GM06990 (cell line): ENCODE data around the gene MFRP.

Source experiments
- DNase-seq: peaks from one replicate; pipeline ENCODE4 v3.0.0-alpha.2; 2011; ENCODE audit not compliant: insufficient read length; ENCODE audit errors: extremely low read depth
- H3K27me3 ChIP-seq: replicated peaks from 2 replicates; pipeline ENCODE4 v1.6.0; 2011; ENCODE audit warnings: low read length; ENCODE audit not compliant: control insufficient read depth, insufficient read depth
- H3K36me3 ChIP-seq: 2 replicates; pipeline ENCODE4 v1.5.1; 2011; ENCODE audit warnings: low read length; ENCODE audit not compliant: control insufficient read depth, insufficient read depth
- H3K4me3 ChIP-seq: replicated peaks from 2 replicates; pipeline ENCODE4 v1.5.1; 2011; ENCODE audit warnings: low read depth, mild to moderate bottlenecking, control low read depth, low read length
- CTCF ChIP-seq: IDR thresholded peaks from 2 replicates; pipeline ENCODE4 v1.5.1; 2011; ENCODE audit warnings: low read length, control low read depth, mild to moderate bottlenecking, inconsistent platforms; ENCODE audit not compliant: insufficient read depth, poor library complexity, severe bottlenecking

MFRP gene

GRCh38 chr11:119298726-119299125, 47.8 kb downstream of the MFRP start:
- H3K4me3 ChIP-seq, result no peak overlapping the region
- H3K36me3 ChIP-seq, result peaks cover 18% of the 10 kb centered on the region
- DNase-seq, result no peak
- H3K27me3 ChIP-seq, result no peaks in the 10 kb centered on the region
- TF ChIP-seq CTCF, result no peak

GRCh38 chr11:119297938-119298337, 48.6 kb downstream of the MFRP start:
- H3K4me3 ChIP-seq, result no peak overlapping the region
- TF ChIP-seq CTCF, result no peak
- no peak for DNase-seq
- peaks cover 18% of the 10 kb centered on the region for H3K36me3 ChIP-seq
- H3K27me3 ChIP-seq, result no peaks in the 10 kb centered on the region

- Histone ChIP-seq H3K4me3 (no peak overlapping the region), H3K27me3 (no peaks in the 10 kb centered on the region), H3K36me3 (peaks cover 20% of the 10 kb centered on the region)
- TF ChIP-seq CTCF, result peak; percentile 11
- DNase-seq, result no peak
These were observed 51.3 kb downstream of the MFRP start for GRCh38 chr11:119295178-119295577.

GRCh38 chr11:119293461-119293860, 53.0 kb downstream of the MFRP start:
- Histone ChIP-seq H3K36me3 (peaks cover 16% of the 10 kb centered on the region), H3K27me3 (no peaks in the 10 kb centered on the region), H3K4me3 (no peak overlapping the region)
- no peak for TF ChIP-seq CTCF
- DNase-seq, result no peak

GRCh38 chr11:119290894-119291497, 55.5 kb downstream of the MFRP start:
- DNase-seq, result no peak
- no peak overlapping the region for H3K4me3 ChIP-seq
- no peaks in the 10 kb centered on the region for H3K27me3 ChIP-seq
- no peak for TF ChIP-seq CTCF
- peaks cover 11% of the 10 kb centered on the region for H3K36me3 ChIP-seq
